Neural crest cell (in vitro differentiated cells): Measurements from ENCODE around the gene ARL15. TPM values are rescaled to one million over a fixed set of nuclear protein-coding genes. Genes with fewer than 3 reads are reported as not detected.

Source experiments
- DNase-seq: peaks from one replicate; pipeline ENCODE4 v3.0.0; 2021; ENCODE audit warnings: low read depth, mixed read lengths, low spot score
- H3K27ac Mint-ChIP-seq: one replicate; pipeline ENCODE4 v1.8.0; 2021; ENCODE audit warnings: mild to moderate bottlenecking, mixed read lengths; ENCODE audit not compliant: unreplicated experiment
- H3K27me3 Mint-ChIP-seq: 2 replicates; pipeline ENCODE4 v1.8.0; 2021; ENCODE audit warnings: low read depth, mild to moderate bottlenecking, mixed read lengths
- H3K36me3 Mint-ChIP-seq: 2 replicates; pipeline ENCODE4 v1.8.0; 2021; ENCODE audit warnings: low read depth, mild to moderate bottlenecking, mixed read lengths
- H3K4me1 Mint-ChIP-seq: 2 replicates; pipeline ENCODE4 v1.8.0; 2021; ENCODE audit warnings: mixed read lengths
- H3K4me3 Mint-ChIP-seq: one replicate; pipeline ENCODE4 v1.8.0; 2021; ENCODE audit warnings: mild to moderate bottlenecking, mixed read lengths
- H3K9me3 Mint-ChIP-seq: 2 replicates; pipeline ENCODE4 v1.8.0; 2021; ENCODE audit warnings: mixed read lengths
- total RNA-seq: library from RNA; stranded (reverse); gene quantifications from 2 replicates; pipeline ENCODE4 v1.2.1, GENCODE V29; 2021
- TF ChIP-seq, protein P1 (sequence below): fragments of 200-600 bp; sonication (generic); conservative IDR thresholded peaks from 2 replicates; pipeline ENCODE4 v1.5.0; 2021; ENCODE audit warnings: antibody characterized with exemption, mild to moderate bottlenecking

The ARL15 gene
- total RNA-seq, 1 donor from 2014 or later, result 18.4 TPM

DNA sequence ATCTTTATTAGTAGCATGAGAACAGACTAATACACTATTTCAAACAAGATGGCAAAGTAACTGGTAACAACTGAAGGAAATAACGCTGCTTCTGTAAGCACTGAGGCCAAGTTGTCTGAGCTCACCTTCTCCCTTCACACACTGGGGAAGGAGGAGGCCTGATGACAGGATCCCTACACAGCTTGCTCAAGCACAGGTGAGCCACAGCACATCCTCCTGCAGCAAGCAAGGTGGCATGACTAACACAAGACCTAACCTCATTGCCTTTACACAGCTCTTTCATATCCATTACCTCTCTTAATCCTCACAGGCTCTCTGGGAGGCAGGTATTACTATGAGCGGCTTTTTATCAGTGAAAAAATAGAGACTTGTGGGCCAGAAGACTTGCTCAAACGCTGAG, 83.3 kb downstream of the ARL15 start:
- Mint-ChIP-seq H3K27me3 (no peaks in the 10 kb centered on the region), H3K4me1 (no peaks in the 10 kb centered on the region), H3K9me3 (no peaks in the 10 kb centered on the region), H3K36me3 (no peaks in the 10 kb centered on the region), H3K4me3 (no peak overlapping the region), H3K27ac (no peak overlapping the region)
- TF ChIP-seq, protein P1, sequence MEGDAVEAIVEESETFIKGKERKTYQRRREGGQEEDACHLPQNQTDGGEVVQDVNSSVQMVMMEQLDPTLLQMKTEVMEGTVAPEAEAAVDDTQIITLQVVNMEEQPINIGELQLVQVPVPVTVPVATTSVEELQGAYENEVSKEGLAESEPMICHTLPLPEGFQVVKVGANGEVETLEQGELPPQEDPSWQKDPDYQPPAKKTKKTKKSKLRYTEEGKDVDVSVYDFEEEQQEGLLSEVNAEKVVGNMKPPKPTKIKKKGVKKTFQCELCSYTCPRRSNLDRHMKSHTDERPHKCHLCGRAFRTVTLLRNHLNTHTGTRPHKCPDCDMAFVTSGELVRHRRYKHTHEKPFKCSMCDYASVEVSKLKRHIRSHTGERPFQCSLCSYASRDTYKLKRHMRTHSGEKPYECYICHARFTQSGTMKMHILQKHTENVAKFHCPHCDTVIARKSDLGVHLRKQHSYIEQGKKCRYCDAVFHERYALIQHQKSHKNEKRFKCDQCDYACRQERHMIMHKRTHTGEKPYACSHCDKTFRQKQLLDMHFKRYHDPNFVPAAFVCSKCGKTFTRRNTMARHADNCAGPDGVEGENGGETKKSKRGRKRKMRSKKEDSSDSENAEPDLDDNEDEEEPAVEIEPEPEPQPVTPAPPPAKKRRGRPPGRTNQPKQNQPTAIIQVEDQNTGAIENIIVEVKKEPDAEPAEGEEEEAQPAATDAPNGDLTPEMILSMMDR, result no peak
- no peak for DNase-seq

DNA sequence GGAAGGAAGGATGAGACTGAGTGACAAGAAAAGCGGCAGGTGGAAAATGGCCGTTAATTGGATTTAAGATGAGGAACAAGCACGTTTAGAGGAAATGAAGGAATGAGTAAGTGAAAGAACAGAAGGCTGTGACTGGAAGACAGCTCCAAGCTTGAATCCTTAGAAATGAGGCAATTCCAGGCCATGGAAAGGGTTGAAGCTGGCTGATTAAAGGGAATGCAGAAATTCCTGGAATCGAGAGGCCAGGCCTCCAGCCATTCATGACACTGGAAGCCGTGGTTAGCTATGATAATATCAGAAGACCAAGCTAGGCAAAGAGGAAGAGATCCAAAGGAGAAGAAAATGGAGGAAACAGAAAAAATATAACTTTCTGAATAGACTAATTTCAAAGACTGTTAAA, 84.2 kb downstream of the ARL15 start:
- Mint-ChIP-seq H3K4me1 (no peaks in the 10 kb centered on the region), H3K9me3 (no peaks in the 10 kb centered on the region), H3K27me3 (no peaks in the 10 kb centered on the region), H3K36me3 (no peaks in the 10 kb centered on the region), H3K4me3 (no peak overlapping the region), H3K27ac (no peak overlapping the region)
- TF ChIP-seq, protein P1, result no peak
- no peak for DNase-seq

DNA sequence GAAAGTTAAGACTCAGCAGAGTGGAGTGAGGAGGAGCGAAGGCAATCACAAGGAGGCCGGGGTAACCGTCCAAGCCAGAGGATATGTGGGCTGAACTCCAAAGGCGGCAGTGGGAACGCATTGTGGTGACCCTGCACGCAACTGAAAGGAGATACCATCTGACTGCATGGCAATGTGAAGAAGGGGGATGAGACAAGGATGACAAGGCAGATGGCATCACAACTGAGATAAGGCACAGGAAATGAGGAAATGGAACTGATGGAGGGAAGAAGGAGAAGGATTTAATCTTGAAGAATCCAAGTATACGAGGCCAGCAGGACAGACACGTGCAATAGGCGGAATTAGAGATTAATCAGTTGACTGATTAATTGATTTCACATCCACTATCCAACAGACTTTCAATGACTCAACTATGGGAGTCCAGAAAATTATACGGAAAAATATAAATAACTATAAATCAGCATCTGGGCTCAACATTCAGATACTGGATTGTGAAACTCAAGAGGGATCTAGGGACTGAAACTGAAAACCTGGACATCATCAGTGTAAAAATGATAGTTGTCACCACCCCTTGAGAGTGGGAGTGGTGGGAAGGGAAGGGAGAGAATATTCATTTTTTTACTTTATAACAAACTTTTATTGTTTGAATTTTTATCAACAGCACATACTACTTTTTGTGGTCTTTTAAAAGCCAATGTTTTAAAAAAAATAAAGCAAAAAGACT, 86.1 kb downstream of the ARL15 start:
- H3K9me3 Mint-ChIP-seq, result no peaks in the 10 kb centered on the region
- no peak overlapping the region for H3K27ac Mint-ChIP-seq
- no peaks in the 10 kb centered on the region for H3K4me1 Mint-ChIP-seq
- no peaks in the 10 kb centered on the region for H3K27me3 Mint-ChIP-seq
- no peaks in the 10 kb centered on the region for H3K36me3 Mint-ChIP-seq
- no peak for DNase-seq
- TF ChIP-seq, protein P1, result no peak
- no peak overlapping the region for H3K4me3 Mint-ChIP-seq

DNA sequence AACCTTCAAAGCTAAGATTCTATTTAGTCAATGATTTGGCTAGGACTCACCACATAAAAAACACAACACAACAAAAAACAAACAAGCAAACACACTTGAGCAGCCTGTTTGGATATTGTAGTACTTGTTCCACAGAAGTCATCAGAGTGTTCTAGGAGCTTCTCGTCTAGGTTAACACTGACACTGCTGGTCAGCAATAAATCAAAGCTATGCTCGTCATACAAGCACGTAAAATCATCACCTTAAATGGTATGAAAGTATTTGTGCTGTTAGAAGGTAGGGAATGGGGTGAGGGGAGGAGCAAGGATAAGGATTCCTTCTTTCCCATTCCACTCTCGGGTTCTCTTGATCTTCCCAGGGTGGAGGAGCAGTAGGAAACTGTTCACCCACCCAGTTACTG, 88.0 kb downstream of the ARL15 start:
- Mint-ChIP-seq H3K36me3 (no peaks in the 10 kb centered on the region), H3K4me3 (no peak overlapping the region)
- TF ChIP-seq, protein P1, result no peak

DNA sequence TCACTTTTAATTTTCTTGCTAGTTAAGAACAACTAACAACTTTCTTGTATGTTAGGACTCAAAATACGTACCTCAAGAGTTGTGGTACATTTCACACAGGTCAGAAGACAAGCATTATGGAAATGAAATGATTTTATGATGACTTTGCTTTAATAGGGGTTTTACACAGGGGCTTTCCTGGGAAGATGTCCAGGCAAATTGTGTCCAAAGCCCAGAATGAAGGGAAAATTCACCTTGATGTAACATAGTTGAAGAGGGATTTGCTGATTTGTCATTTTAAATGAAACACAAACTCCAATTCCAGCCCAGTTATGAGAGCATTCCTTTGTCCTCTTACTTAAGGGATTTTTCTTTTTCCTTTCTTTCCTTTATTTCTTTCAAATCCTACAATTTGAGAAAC, 89.2 kb downstream of the ARL15 start:
- Mint-ChIP-seq H3K4me1 (peaks cover 8% of the 10 kb centered on the region), H3K4me3 (no peak overlapping the region), H3K27ac (no peak overlapping the region), H3K36me3 (no peaks in the 10 kb centered on the region), H3K9me3 (no peaks in the 10 kb centered on the region), H3K27me3 (no peaks in the 10 kb centered on the region)
- TF ChIP-seq, protein P1, result no peak
- DNase-seq, result no peak

More for the DNA sequence above, 88.0 kb downstream of the ARL15 start:
- H3K9me3 Mint-ChIP-seq, result no peaks in the 10 kb centered on the region
- H3K27ac Mint-ChIP-seq, result no peak overlapping the region
- no peak for DNase-seq
- peaks cover 8% of the 10 kb centered on the region for H3K4me1 Mint-ChIP-seq
- H3K27me3 Mint-ChIP-seq, result no peaks in the 10 kb centered on the region
